Measurements from ENCODE around the gene DIS3L. TPM values are rescaled to one million over a fixed set of nuclear protein-coding genes. Genes with fewer than 3 reads are reported as not detected.
"Not testable (repeated sequence)": the region's sequence is repeated elsewhere in the genome, so short reads cannot be mapped to it uniquely, and the experiment has no call there.

Gene DIS3L
- total and polyA plus RNA-seq, 11 donors, result 13.0 to 62.5 (median 34.1) TPM

DNA sequence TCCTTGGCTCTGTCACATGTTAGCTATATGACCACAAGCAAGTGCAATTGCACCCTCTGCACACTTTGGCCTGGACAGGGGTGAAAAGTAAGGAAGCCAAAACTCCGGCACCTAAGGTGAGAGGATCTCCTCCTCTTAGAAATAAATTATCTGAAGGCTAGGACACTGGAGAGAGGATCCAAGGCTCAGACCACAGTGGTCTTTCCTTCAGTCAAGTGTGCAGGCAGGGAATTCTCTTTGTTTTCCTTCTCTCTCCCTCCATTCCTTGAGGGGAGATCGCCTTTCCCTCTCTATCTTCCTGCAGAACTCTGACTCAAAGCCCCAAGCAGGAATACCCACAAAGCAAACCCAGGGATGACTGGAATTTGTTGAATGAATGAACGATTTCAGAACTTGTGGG lies 36.7 kb upstream of the DIS3L start:
- no peak for TF ChIP-seq POLR2A (IDR thresholded peaks at IDR 0.05)
- TF ChIP-seq, protein P1, sequence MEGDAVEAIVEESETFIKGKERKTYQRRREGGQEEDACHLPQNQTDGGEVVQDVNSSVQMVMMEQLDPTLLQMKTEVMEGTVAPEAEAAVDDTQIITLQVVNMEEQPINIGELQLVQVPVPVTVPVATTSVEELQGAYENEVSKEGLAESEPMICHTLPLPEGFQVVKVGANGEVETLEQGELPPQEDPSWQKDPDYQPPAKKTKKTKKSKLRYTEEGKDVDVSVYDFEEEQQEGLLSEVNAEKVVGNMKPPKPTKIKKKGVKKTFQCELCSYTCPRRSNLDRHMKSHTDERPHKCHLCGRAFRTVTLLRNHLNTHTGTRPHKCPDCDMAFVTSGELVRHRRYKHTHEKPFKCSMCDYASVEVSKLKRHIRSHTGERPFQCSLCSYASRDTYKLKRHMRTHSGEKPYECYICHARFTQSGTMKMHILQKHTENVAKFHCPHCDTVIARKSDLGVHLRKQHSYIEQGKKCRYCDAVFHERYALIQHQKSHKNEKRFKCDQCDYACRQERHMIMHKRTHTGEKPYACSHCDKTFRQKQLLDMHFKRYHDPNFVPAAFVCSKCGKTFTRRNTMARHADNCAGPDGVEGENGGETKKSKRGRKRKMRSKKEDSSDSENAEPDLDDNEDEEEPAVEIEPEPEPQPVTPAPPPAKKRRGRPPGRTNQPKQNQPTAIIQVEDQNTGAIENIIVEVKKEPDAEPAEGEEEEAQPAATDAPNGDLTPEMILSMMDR (IDR thresholded peaks at IDR 0.05), result no peak
- intact Hi-C loops (cut with DNase I), result no loop called here
- Histone ChIP-seq H3K36me3 (no peaks in the 10 kb centered on the region), H3K27me3 (peaks cover 23 to 78% (median 47%) of the 10 kb centered on the region in 9 donors), H3K4me1 (peaks cover 0 to 28% (median 21%) of the 10 kb centered on the region in 12 donors), H3K9me3 (no peaks in the 10 kb centered on the region), H3K4me3 (no peak overlapping the region), H3K27ac (no peak overlapping the region)
- no peak for ATAC-seq
- DNase-seq, result no peak
- WGBS, 4 donors, result 72 to 82% (median 77%) methylated on average over 3 of the region's 3 CpGs

DNA sequence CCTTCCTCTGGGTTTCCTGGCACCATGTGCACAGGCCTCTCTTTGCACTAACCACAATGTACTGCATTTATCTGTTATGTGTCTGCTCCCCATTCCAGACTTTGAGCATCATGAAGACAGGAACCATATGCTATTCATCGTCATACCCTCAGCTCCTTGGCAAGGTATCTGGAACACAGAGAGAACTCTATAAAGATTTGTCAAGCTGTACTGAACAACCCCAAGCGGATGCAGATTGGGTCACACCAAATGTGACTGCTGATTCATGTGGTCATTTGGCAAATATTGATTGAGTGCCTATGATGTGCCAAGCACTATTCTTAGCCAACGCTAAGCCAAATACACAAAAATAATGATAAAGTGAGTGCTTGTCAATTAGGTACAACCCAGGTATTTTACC lies 32.3 kb upstream of the DIS3L start:
- Histone ChIP-seq H3K4me1 (no peaks in the 10 kb centered on the region), H3K4me3 (no peak overlapping the region), H3K36me3 (no peaks in the 10 kb centered on the region), H3K27ac (no peak overlapping the region), H3K9me3 (no peaks in the 10 kb centered on the region), H3K27me3 (peaks cover 0 to 44% (median 9%) of the 10 kb centered on the region in 9 donors)
- DNase-seq (no peak), ATAC-seq (no peak)
- WGBS, 4 donors, result 80 to 87% (median 84%) methylated on average over 3 of the region's 3 CpGs
- TF ChIP-seq, protein P1 (IDR thresholded peaks at IDR 0.05), result no peak
- TF ChIP-seq POLR2A (IDR thresholded peaks at IDR 0.05), result no peak
- intact Hi-C loops (cut with DNase I), result no loop called here

DNA sequence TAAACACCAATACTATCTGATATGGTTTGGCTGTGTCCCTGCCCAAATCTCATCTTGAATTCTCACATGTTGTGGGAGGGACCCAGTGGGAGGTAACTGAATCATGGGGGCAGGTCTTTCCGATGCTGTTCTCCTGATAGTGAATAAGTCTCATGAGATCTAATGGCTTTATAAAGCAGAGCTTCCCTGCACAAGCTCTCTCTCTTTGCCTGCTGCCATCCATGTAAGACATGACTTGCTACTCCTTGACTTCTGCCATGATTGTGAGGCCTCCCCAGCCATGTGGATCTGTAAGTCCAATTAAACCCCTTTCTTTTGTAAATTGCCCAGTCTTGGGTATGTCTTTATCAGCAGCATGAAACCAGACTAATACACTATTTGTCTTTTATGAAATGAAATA lies 30.5 kb upstream of the DIS3L start:
- H3K36me3 ChIP-seq; H3K27ac ChIP-seq; ATAC-seq; H3K9me3 ChIP-seq; H3K4me1 ChIP-seq; DNase-seq; intact Hi-C loops (cut with DNase I); H3K4me3 ChIP-seq: not testable (repeated sequence)
- WGBS, 4 donors, result 80 to 96% (median 89%) methylated on average over 1 of the region's 1 CpG
- peaks cover 0 to 27% (median 0%) of the 10 kb centered on the region in 9 donors for H3K27me3 ChIP-seq

GRCh38 chr15:66264859-66265513 lies 28.4 kb upstream of the DIS3L start:
- Histone ChIP-seq H3K4me3 (no peak overlapping the region), H3K9me3 (no peaks in the 10 kb centered on the region), H3K36me3 (no peaks in the 10 kb centered on the region), H3K27ac (no peak overlapping the region), H3K27me3 (peaks cover 0 to 23% (median 0%) of the 10 kb centered on the region in 9 donors), H3K4me1 (no peaks in the 10 kb centered on the region)
- DNase-seq (no peak), ATAC-seq (no peak)
- no peak for TF ChIP-seq POLR2A (IDR thresholded peaks at IDR 0.05)
- TF ChIP-seq, protein P1 (IDR thresholded peaks at IDR 0.05), result no peak
- intact Hi-C loops (cut with DNase I), result no loop called here
- WGBS, 4 donors, result 91 to 95% (median 92%) methylated on average over 20 of the region's 20 CpGs
